Measurements from ENCODE around the gene DNAH3.

GRCh38 chr16:21167929-21168602 is 17.4 kb upstream of the DNAH3 start:
- TF ChIP-seq EZH2 (IDR thresholded peaks at IDR 0.05; ENCODE audit: insufficient read depth, poor library complexity, severe bottlenecking), result no peak
- TF ChIP-seq EZH2phosphoT487 (IDR thresholded peaks at IDR 0.05; ENCODE audit: insufficient read depth, low read depth), result no peak

Measured in GM23248 (cell line).